CD4-positive, alpha-beta T cell treated with Interleukin-21 for 1 hour (primary cell): Measurements from ENCODE around the gene SLC22A12.
A peak's percentile ranks its signal among the peaks of the same experiment; 100 is the strongest.

ENCODE experiments used
- DNase-seq: peaks from one replicate; pipeline ENCODE4 v3.0.0-alpha.2; 2020

Gene SLC22A12

DNA sequence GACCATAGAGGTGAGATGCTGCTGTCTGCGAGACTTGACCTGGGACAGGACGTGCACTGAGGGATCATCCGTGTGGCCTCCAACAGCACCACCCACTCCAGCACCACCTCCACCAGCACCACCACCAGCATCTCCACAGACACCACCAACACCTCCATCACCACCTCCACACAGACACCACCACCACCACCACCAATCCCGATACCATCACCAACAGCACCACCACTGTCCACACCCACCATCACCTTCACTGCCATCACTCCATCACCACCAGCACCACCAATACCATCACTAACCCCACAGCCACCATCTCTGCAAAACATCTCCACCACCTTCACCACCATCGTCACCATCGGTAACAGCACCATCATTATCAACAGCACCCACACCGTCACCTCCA lies 26.6 kb upstream of the SLC22A12 start:
- no peak for DNase-seq

DNA sequence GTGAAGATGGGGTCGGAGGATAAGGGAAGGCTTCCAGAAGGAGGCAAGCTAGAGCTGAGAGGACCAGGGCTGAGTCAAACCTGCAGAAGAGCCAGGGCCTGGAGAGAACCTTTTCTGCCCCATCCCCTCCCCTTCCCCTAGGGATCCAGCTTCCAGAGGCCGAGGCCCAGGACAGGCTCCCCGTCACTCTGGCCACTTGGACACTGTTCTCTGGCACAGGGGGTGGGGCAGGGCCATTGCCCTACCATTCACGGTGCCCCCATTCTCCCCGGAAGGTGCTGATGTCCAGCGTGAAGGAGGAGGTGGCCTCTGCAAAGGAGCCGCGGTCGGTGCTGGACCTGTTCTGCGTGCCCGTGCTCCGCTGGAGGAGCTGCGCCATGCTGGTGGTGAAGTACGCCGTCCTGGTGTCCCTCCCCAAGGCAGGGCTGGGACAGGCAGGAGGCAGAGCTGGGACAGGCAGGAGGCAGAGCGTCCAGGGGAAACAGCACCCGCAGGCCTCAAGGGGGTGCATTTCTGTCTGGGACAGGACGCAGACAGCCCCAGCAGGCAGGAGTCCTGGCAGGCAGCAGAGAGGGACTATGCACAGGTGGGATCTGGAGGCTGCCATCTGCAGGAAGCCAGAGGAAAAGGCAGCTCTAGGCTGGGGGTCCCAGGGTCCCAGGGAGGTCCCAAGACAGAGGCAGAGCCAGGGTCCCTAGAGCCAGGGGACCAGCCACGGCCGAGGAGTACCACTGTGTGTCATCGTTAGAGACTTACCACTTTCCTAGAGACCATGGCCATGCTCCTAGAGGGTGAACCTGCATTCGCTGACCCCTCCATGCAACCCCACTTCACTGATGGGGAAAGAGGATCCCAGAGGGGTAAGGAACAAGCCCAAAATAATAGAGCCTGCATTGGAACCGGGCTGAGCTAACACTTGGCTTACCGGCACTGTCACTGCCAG lies 25.8 kb upstream of the SLC22A12 start:
- no peak for DNase-seq

DNA sequence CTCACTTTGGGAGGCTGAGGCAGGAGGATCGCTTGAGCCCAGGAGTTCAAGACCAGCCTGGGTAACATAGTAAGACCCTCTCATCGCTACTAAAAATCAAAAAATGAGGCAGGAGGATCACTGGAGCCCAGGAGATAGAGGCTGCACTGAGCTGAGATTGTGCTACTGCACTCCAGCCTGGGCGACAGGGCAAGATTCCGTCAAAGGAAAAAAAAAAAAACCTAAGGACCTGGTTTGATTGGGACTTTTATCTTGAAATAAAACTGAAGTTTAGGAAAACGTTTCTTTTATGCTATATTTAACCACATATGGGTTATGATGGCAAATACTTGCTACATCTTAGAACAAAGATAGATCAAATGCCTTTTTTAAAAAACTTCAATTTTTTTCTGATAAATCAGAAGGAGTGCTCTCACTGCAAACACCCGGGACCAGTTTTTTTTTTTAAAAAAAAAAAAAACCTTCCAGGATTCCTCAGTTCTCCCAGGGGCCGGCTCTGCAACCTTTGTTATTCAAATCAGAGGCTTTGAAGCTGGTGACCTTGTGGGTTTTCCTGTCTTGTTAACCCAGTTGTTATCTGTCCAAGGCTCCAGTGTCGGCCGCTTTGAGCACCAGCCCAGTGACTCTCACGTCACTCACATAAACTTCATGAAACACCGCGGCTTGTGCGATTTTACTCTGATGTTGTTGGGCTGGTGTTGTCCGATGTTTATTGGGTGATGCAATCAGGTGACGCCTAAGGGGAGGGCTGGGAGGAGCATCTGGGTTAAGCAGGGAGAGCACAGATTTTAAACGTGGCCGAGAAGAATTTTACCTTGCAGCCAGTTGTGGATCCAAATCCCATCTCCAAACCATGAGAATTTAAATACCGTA lies 24.7 kb upstream of the SLC22A12 start:
- DNase-seq: peak; percentile 24

DNA sequence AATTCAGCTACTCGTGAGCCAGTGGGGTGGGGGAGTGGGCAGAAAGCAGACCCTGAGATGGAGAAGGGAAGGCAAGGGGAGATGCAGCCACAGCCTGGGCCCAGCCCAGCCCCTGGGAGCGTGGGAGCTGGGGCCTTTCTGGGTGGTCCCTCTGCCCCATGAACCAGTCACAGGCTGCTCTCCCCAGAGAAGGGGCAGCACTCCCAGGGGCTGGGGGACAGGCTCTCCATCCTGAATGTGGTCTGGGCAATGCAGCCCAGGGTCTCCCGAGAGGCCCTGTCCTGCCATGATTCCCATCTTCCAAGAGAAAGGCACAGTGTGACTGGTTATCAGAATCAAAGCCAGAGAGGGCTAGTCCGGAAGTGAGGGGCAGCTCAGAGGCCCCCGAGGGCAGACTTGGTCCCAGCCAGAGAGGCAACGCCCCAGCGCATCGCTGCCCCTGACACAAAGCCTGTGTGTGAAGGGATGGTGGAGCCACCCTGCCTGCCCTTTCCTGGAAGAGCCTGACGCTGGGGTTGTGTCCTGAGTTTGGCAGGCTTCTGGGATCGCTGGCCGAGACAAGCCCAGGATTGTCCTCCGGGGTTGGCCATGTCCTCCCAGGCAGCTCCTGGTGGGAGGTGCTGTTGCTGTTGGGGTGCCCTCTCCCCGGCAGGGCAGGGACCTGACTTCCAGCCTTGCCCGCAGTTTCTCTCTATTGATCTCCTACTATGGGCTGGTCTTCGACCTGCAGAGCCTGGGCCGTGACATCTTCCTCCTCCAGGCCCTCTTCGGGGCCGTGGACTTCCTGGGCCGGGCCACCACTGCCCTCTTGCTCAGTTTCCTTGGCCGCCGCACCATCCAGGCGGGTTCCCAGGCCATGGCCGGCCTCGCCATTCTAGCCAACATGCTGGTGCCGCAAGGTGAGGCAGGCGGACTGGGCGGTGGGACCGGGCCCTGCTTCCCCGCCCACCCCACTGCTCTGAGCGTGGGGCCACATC lies 23.8 kb upstream of the SLC22A12 start:
- DNase-seq: no peak

DNA sequence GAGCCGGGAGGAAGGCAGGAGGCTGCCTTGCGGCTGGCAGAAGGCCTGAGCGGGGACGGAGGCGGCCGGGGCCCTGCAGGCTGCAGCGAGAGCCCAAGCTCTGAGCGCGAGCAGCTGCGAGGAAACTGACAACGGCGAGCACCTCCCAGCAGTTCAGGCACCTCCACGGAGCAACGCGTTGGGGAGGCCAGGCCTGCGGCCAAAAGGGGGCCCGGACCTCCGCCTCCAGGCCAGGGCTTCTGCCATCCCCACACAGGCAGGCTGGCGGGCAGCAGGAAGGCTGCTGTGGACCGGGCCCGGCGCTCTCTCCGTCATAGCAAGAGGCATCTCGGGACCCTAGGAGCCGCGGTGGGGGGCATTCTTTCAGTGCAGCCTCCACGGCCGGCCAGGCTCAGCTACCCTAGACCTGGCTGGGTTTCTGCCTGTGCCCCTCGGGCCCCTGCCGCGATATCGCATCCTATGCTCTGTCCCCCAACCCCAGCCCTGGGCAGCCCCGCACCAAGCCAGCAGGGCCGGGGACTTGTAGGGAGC lies 22.9 kb upstream of the SLC22A12 start:
- no peak for DNase-seq

DNA sequence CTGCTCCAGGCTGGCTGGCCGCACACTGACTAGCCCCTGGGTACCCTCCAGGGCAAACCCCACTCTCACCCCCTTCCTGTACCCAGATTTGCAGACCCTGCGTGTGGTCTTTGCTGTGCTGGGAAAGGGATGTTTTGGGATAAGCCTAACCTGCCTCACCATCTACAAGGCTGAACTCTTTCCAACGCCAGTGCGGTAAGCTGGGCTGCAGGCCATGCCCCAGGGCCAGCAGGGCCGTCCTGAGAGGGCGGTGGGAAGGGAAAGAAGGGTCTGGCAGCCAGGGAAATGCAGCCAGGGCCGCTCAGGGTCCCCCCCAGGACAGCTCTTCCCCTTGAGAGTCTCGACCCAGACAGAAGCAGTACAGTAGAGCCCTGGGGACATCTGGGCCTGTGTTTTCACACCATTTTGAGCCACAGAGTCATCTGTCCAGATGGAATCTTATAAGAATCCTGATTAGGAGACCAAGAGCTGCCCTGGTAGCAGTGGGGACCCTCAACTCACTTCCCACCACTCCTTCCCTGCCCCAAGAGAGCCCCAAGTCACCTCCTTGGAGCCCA lies 22.4 kb upstream of the SLC22A12 start:
- DNase-seq: no peak

DNA sequence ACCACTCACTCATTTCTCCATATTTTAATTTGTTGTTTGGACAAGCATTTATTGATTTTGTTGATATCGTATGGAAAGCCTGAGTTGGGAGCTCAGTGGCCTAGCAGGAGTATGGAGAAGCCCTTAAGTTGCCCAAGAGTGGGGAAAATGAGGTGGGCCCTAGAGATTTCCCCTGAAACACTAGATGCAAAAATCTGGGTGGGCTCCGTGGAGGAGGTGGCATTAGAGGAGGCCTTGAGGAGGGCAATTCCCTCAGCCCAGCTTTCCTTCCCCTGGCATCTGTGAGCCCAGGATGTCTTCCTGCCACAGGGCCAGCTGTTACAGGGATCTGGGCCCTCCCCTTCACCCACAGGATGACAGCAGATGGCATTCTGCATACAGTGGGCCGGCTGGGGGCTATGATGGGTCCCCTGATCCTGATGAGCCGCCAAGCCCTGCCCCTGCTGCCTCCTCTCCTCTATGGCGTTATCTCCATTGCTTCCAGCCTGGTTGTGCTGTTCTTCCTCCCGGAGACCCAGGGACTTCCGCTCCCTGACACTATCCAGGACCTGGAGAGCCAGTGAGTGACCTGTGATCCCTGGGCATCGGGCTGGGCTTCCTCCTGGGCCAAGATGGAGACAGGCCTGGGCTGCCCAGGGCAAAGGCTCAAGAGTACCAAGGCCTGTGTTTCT lies 21.6 kb upstream of the SLC22A12 start:
- no peak for DNase-seq

DNA sequence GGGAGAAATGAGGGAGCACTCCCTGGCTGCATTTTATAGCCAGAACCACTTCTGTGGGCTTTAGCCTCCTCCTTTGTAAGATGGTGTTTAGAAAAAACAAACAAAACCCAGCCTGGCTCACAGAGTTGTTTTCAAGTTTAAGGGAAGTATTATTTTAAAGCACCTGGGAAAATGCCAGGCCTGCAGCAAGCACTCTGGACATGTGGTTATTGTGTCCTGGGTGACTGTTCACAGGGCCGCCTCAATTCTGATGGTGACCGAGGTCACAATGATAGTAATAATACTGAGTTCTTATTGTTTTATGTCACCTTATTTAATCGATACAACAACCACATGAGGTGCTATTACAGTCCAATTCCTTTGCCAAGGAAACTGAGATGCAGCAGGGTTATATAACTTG lies 20.7 kb upstream of the SLC22A12 start:
- no peak for DNase-seq

DNA sequence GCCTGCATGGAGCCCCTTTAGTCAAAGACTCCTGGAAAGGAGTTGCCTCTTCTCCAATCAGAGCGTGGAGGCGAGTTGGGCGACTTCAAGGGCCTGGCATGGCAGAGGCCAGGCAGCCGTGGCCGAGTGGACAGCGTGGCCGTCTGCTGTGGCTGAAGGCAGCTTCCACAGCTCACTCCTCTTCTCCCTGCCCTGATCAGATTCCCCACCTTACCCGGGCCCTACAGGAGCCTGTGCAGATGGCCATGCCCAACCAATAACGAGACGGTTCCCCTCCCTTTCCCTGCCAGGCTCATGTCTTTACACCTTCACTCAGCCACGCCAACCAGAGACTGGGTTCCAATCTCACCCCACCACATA lies 20.0 kb upstream of the SLC22A12 start:
- DNase-seq: no peak

DNA sequence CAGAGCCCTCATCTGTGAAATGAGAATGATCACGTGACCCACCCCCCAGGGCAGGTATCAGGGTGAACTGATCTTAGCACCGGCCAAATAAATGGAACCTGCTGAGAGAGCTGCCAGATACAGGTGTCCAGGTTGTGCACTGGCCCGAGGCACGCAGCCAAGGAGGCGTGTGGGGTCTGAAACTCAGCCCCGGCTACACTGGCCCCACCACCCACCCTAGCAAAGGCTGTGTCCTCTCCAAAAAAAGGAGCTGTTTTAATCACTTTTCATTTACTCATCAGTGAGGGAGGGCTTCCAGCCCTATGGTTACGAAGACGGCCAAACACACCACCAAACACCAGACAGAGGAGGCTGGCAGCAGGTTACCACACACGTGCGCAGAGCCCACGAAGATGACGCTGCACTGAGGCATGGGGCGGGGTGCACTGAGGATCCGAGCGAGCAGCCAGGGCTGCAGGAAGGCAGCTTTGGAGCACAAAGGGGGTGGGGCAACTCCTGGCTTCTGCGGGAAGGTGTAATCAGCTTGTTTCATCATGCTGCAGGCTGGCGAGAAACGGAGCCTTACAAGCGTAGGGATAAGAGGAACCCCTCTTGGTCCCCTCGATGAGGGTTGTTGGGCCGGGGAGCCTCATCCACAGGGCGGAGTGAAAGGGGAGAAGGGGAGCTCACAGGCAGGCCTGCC lies 19.5 kb upstream of the SLC22A12 start:
- no peak for DNase-seq

DNA sequence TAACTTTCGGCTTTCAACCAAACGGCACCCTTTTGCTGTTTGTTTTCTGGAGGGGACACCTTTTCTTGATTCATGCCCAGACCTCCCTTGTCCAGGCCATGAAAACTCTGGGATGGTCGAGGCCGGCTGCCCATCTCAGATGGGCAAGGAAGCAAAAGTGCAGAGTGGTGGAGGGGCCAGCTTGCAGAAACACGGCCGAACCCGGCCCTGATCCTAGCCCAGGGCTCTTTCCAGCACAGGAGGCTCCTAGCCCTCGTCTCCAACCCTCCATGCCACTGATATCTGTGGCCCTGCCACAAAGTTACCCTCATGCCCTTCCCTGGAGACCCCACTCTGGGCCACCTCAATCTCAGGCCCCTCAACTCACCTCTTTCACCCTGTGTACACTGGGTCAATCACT lies 18.9 kb upstream of the SLC22A12 start:
- DNase-seq: no peak

DNA sequence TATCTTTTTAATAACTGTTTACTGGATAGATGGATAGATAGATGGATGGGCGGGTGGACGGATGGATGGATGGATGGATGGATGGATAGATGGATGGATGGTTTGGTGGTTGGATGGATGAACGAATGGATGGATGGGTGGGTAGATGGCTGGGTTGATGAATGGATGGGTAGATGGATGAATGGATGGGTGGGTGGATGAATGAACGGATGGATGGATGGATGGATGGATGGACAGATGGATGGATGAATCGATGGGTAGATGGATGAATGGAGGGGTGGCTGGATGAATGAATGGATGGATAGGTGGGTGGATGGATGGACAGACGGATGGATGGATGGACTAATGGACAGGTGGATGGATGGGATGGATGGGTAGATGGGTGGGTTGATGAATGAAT lies 13.8 kb upstream of the SLC22A12 start:
- no peak for DNase-seq

DNA sequence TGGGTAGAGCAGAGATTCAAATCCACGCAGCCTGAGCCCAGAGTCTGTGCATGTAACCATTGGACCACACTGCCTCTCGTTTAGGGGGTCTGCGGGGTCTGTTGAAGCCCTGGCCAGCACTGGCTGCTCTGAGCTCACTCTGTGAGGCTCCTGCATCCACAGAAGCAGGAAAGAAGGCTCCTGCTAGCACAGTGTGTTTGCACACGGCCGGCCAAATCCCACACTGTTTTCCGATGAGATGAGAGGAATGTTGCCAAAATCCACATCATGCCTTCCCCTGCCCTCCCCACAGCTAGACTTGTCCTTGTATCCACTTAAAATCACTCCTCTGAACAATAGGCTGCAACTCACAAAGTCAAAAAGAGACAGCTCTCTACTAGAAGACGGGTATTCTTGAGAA lies 10.6 kb upstream of the SLC22A12 start:
- no peak for DNase-seq

DNA sequence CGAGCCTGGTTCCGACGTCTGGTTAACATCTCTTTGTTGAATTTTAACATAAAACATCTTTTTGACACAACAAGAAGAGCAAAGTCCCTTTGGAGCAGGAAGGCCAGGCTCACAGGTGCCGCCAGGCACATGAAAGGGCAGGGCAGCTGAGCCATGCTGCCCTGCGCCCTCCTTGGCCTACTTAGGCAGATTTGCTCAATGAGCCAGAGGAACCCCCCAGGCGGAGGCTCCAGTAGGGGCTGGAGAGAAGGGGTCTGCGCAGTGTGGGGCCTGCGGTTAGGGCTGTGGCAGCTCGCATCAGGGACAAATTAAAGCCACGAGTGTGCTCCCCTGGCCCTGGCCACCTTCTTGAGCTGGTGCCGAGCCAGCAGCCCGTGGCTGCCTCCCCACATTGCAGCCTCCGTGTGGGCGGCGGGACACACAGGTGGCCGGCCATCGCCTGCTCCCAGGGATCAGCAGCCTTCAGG lies 9.9 kb upstream of the SLC22A12 start:
- DNase-seq: no peak

DNA sequence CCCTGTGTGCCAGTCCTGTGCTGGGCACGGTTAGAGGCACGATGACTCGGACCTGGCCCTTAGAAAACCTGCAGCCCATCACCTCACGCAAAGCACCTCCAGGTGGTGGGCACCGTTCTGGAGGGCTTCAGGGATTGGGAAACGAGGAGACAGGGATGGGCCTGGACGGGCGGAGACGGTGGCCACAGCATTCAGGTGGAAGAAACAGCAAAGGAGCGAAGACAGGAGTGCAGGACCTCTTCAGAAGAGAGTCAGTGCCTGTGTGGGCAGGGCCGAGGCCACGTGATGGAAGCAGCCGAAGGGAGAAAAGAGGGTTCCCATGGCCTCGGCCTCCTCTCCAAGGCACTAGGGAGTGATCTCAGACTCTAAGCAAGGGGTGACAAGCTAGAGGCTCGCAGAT lies 8.1 kb upstream of the SLC22A12 start:
- no peak for DNase-seq

DNA sequence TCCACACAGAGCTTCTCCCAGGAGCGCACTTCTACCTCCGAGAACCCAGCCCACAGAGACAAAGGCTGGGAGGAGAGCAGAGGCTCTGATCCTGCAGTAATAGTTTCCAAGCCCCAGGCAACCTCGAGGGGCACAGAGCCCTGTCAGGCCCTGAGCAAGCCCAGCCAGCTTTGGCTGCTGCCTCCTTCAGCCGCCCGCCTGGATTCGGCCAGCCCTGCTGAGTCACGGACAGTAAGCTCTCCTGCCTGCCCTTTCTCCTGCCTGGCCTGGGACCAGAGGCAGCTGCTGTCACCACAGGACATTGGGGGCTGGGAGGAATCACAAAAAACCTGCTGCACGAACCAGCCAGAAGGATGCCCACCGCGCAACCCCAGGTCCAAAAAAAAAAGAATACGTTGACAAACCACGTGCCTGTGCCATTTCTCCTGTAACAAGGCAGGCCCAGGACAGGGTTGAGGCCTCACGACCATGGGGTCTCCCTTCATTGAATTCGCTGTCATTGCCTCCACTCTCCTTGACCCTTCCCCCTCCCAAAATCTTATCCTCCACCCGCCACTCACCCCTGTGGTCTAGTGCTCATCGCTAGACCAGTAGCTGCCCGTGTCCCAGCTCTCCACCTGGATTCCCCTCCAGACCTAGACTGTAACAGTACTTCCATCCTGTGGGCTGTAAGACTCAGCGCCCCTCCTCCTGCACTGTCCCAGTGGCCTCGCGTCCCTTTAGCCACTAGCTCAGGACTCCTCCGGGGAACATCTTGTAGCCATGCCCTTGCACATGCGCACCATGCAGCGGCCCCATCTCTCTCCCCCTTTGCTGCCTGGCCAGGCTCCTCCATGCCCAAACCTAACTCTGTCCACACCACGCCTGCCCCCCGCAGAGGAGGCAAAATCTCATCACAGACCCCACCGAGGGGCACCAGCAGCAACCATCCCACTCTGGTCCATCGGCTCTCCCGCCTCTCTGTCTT lies 7.4 kb upstream of the SLC22A12 start:
- DNase-seq: no peak

DNA sequence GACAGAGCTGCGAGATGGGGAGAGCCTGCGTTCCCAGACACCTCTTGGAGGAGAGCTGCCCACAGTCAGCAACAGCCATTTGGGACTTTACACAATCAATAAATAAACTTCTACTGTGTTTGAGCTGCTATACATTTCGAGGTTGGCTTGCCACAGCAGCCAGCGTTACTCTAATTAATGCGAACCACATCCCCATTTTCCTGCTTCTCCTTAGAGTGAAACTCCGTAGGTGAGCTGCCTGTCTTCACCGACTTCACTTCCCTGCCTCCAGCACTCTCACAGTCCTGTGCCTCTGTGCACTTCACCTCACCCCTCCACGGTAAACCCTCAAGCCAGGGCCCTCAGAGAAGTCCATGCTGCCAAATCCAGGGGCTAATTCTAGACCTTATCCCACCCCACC lies 5.9 kb upstream of the SLC22A12 start:
- DNase-seq: no peak

DNA sequence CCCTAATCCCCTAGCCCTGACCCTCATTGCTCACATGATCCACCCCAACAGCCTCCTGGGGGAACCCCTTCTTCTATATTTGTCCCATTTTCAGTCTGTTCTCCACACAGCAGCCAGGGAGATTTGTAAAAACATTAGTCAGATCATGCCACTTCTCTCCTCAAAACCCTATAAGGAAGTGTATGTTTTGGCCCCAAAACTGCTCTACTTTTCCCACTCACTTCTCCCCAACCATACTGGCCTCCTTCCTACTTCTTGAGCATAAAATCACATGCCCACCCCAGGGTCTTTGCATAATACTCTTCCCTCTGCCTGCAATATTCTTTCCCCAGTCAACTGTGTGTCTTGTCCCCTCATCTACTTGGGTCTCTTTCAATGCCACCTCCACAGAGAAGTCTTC lies 4.7 kb upstream of the SLC22A12 start:
- DNase-seq: no peak

DNA sequence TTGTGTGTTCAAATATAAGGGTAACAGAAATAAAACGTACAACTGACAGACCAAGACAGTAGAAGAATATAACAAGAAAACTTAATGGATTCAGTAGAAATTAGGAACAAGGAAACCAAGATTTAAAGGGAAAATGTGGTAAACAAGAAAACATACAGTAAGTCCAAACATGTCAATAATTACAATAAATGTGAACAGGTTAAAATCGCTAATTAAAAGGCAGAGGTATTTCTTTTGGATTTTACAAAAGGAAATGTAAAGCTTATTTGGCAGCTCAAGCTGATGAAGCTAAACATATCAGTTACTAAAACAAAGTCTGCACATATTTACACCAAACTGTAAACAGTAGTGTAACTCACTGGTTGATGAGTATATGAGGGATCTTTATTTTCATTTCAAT lies 2.3 kb upstream of the SLC22A12 start:
- no peak for DNase-seq
